Hepatocyte (in vitro differentiated cells): ENCODE measurements around the gene GRID2.

Experiments used
- EZH2 ChIP-seq: fragments of 200-600 bp; sonication (generic); IDR thresholded peaks from 2 replicates; pipeline ENCODE4 v1.6.1; 2016; ENCODE audit warnings: antibody characterized with exemption, mild to moderate bottlenecking, borderline replicate concordance
- EZH2phosphoT487 ChIP-seq: fragments of 200-600 bp; sonication (generic); IDR thresholded peaks from one replicate; pipeline ENCODE4 v1.6.1; 2018; ENCODE audit warnings: antibody characterized with exemption, mild to moderate bottlenecking, low read depth, moderate library complexity; ENCODE audit not compliant: unreplicated experiment, severe bottlenecking
- TF ChIP-seq, protein P1 (sequence below): fragments of 200-600 bp; sonication (generic); IDR thresholded peaks from 2 replicates; pipeline ENCODE4 v1.5.1; 2016; ENCODE audit warnings: antibody characterized with exemption, mild to moderate bottlenecking; ENCODE audit not compliant: poor library complexity

DNA sequence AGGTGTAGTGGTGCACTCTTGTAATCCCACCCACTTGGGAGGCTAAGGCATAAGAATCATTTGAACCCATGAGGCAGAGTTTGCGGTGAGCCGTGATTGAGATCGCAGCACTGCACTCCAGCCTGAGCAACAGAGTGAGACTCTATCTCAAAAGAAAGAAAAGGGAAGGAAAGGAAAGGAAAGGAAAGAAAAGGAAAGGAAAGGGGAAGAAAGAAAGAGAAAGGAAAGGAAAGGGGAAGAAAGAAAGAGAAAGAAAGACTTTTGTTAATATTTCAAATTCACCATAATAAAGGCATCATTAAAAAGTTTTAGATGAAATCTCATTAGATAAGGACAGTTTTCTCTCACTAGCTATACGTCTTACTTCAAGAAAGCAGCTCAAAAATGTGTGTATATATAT is 864.3 kb downstream of the GRID2 start:
- TF ChIP-seq, protein P1, sequence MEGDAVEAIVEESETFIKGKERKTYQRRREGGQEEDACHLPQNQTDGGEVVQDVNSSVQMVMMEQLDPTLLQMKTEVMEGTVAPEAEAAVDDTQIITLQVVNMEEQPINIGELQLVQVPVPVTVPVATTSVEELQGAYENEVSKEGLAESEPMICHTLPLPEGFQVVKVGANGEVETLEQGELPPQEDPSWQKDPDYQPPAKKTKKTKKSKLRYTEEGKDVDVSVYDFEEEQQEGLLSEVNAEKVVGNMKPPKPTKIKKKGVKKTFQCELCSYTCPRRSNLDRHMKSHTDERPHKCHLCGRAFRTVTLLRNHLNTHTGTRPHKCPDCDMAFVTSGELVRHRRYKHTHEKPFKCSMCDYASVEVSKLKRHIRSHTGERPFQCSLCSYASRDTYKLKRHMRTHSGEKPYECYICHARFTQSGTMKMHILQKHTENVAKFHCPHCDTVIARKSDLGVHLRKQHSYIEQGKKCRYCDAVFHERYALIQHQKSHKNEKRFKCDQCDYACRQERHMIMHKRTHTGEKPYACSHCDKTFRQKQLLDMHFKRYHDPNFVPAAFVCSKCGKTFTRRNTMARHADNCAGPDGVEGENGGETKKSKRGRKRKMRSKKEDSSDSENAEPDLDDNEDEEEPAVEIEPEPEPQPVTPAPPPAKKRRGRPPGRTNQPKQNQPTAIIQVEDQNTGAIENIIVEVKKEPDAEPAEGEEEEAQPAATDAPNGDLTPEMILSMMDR: no peak
- TF ChIP-seq EZH2 (no peak), EZH2phosphoT487 (no peak)
